ENCODE data around the gene MCRIP2. TPM values are rescaled to one million over a fixed set of nuclear protein-coding genes. Genes with fewer than 3 reads are reported as not detected.

Gene MCRIP2
- total RNA-seq, 1 experiment from 2014 or later = 69.6 TPM

GRCh38 chr16:662095-662494 lies 20.5 kb downstream of the MCRIP2 start:
- Histone ChIP-seq H3K9me2 (ENCODE audit: insufficient read depth) (no peaks in the 10 kb centered on the region), H3K4me2 (no peak overlapping the region), H3K27me3 (ENCODE audit: insufficient read depth, low read depth) (no peaks in the 10 kb centered on the region), H3K4me1 (replicated peaks; ENCODE audit: insufficient read depth) (peaks cover 7% of the 10 kb centered on the region; the same call in 1 of the 2 replicates), H3K9me3 (ENCODE audit: insufficient read depth, low read depth) (no peaks in the 10 kb centered on the region), H3K36me3 (ENCODE audit: low read depth) (no peaks in the 10 kb centered on the region), H4K20me1 (ENCODE audit: insufficient read depth) (0 out of 2 replicates have a peak, but pooled peaks cover 4% of the 10 kb centered on the region), H3K27ac (no peak overlapping the region), H2AFZ (no peak overlapping the region), H3K4me3 (no peak overlapping the region), H3F3A (ENCODE audit: insufficient read depth, low read depth) (peaks cover 11% of the 10 kb centered on the region), H3K79me2 (ENCODE audit: low read depth) (no peaks in the 10 kb centered on the region)
- BruUV-seq (replicated peaks) = no TSS peak
- ChIA-PET CTCF (no interaction called here), POLR2A (ENCODE audit: unreplicated experiment) (no interaction called here)
- intact Hi-C loops (cut with micrococcal nuclease; ENCODE audit: unreplicated experiment) = no loop called here
- no peak for DNase-seq
- TF ChIP-seq, protein P1, sequence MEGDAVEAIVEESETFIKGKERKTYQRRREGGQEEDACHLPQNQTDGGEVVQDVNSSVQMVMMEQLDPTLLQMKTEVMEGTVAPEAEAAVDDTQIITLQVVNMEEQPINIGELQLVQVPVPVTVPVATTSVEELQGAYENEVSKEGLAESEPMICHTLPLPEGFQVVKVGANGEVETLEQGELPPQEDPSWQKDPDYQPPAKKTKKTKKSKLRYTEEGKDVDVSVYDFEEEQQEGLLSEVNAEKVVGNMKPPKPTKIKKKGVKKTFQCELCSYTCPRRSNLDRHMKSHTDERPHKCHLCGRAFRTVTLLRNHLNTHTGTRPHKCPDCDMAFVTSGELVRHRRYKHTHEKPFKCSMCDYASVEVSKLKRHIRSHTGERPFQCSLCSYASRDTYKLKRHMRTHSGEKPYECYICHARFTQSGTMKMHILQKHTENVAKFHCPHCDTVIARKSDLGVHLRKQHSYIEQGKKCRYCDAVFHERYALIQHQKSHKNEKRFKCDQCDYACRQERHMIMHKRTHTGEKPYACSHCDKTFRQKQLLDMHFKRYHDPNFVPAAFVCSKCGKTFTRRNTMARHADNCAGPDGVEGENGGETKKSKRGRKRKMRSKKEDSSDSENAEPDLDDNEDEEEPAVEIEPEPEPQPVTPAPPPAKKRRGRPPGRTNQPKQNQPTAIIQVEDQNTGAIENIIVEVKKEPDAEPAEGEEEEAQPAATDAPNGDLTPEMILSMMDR (conservative IDR thresholded peaks at IDR 0.05) = no peak
- TF ChIP-seq EZH2 (IDR thresholded peaks at IDR 0.05; ENCODE audit: low read depth) = no peak

GRCh38 chr16:662597-662996 lies 21.0 kb downstream of the MCRIP2 start:
- H2AFZ ChIP-seq = no peak overlapping the region
- H3F3A ChIP-seq (ENCODE audit: insufficient read depth, low read depth) = peaks cover 16% of the 10 kb centered on the region
- 0 out of 2 replicates have a peak, but pooled peaks cover 4% of the 10 kb centered on the region for H4K20me1 ChIP-seq (ENCODE audit: insufficient read depth)
- DNase-seq = no peak
- H3K4me3 ChIP-seq = no peak overlapping the region
- H3K9me3 ChIP-seq (ENCODE audit: insufficient read depth, low read depth) = no peaks in the 10 kb centered on the region
- ChIA-PET CTCF (no interaction called here), POLR2A (ENCODE audit: unreplicated experiment) (no interaction called here)
- H3K4me1 ChIP-seq (replicated peaks; ENCODE audit: insufficient read depth) = peaks cover 9% of the 10 kb centered on the region
- no peak overlapping the region for H3K4me2 ChIP-seq
- H3K27ac ChIP-seq = no peak overlapping the region
- H3K36me3 ChIP-seq (ENCODE audit: low read depth) = no peaks in the 10 kb centered on the region
- no peaks in the 10 kb centered on the region for H3K27me3 ChIP-seq (ENCODE audit: insufficient read depth, low read depth)
- H3K9me2 ChIP-seq (ENCODE audit: insufficient read depth) = no peaks in the 10 kb centered on the region
- no peak for TF ChIP-seq EZH2 (IDR thresholded peaks at IDR 0.05; ENCODE audit: low read depth)
- TF ChIP-seq, protein P1 (conservative IDR thresholded peaks at IDR 0.05) = no peak
- intact Hi-C loops (cut with micrococcal nuclease; ENCODE audit: unreplicated experiment) = no loop called here
- no peaks in the 10 kb centered on the region for H3K79me2 ChIP-seq (ENCODE audit: low read depth)
- no TSS peak for BruUV-seq (replicated peaks)

DNA sequence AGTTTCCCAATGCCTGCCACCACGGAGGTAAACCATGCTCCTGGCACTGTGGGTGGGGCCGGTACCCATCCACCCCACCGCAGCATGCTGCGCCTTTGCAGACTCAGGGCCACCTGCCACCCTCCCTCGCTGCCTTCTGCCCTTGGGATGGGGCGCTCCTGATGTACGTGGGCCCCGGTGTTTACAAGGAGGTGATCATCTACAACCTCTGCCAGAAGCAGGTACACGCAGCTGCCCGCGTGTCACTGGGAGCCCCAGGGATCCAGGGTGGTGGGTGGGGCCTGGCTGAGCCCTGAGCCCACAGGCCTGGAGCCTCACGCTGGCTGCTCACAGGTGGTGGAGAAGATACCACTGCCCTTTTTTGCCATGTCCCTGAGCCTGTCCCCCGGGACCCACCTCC lies 24.9 kb downstream of the MCRIP2 start:
- intact Hi-C loops (cut with micrococcal nuclease; ENCODE audit: unreplicated experiment) = loop anchor here (5.0 kb wide), 1 partner anchor 39 kb away; no protein-coding TSS in a partner anchor
- TF ChIP-seq EZH2 (IDR thresholded peaks at IDR 0.05; ENCODE audit: low read depth) = no peak
- TF ChIP-seq, protein P1 (conservative IDR thresholded peaks at IDR 0.05) = no peak
- peaks cover 21% of the 10 kb centered on the region for H3K79me2 ChIP-seq (ENCODE audit: low read depth)
- DNase-seq = no peak
- no peaks in the 10 kb centered on the region for H3K9me2 ChIP-seq (ENCODE audit: insufficient read depth)
- no peak overlapping the region for H3K27ac ChIP-seq
- no peak overlapping the region for H3K4me3 ChIP-seq
- H3K36me3 ChIP-seq (ENCODE audit: low read depth) = no peaks in the 10 kb centered on the region
- peaks cover 9% of the 10 kb centered on the region; the same call in 1 of the 2 replicates for H3K4me1 ChIP-seq (replicated peaks; ENCODE audit: insufficient read depth)
- no TSS peak for BruUV-seq (replicated peaks)
- H4K20me1 ChIP-seq (ENCODE audit: insufficient read depth) = no peaks in the 10 kb centered on the region; the same call in 1 of the 2 replicates
- H3K4me2 ChIP-seq = no peak overlapping the region
- POLR2A ChIA-PET (ENCODE audit: unreplicated experiment) = no interaction called here
- peaks cover 16% of the 10 kb centered on the region; the same call in 1 of the 2 replicates for H3F3A ChIP-seq (ENCODE audit: insufficient read depth, low read depth)
- CTCF ChIA-PET = no interaction called here
- H2AFZ ChIP-seq = no peak overlapping the region
- no peaks in the 10 kb centered on the region for H3K9me3 ChIP-seq (ENCODE audit: insufficient read depth, low read depth)
- no peaks in the 10 kb centered on the region for H3K27me3 ChIP-seq (ENCODE audit: insufficient read depth, low read depth)
